Duodenal mucosa (tissue), 2 donors: ENCODE measurements around the gene TBC1D10A.

ENCODE experiments used
- H3K27ac ChIP-seq: one replicate; pipeline ENCODE4 v1.7.0; 2013; ENCODE audit warnings: low read depth, low read length
- H3K27me3 ChIP-seq, 2 donors: one replicate each; pipeline ENCODE4 v1.7.0; 2013; ENCODE audit warnings: low read length in 2 of 2, control low read depth in 1 of 2; ENCODE audit not compliant: insufficient read depth in 2 of 2, control insufficient read depth in 1 of 2
- H3K36me3 ChIP-seq, 2 donors: one replicate each; pipeline ENCODE4 v1.7.0; 2013; ENCODE audit warnings: low read length in 2 of 2, control low read depth in 1 of 2; ENCODE audit not compliant: insufficient read depth in 2 of 2, control insufficient read depth in 1 of 2
- H3K4me1 ChIP-seq, 2 donors: one replicate each; pipeline ENCODE4 v1.7.0; 2013; ENCODE audit warnings: low read length in 2 of 2, control low read depth in 1 of 2; ENCODE audit not compliant: insufficient read depth in 2 of 2, control insufficient read depth in 1 of 2
- H3K4me3 ChIP-seq, 2 donors: one replicate each; pipeline ENCODE4 v1.7.0; 2013; ENCODE audit warnings: low read length in 2 of 2, low read depth in 1 of 2
- H3K9ac ChIP-seq, 2 donors: one replicate each; pipeline ENCODE4 v1.7.0; 2013; ENCODE audit warnings: low read length in 2 of 2, low read depth in 1 of 2
- H3K9me3 ChIP-seq, 2 donors: one replicate each; pipeline ENCODE4 v1.7.0; 2013; ENCODE audit warnings: low read length in 2 of 2, control low read depth in 1 of 2; ENCODE audit not compliant: control insufficient read depth in 1 of 2

TBC1D10A gene

DNA sequence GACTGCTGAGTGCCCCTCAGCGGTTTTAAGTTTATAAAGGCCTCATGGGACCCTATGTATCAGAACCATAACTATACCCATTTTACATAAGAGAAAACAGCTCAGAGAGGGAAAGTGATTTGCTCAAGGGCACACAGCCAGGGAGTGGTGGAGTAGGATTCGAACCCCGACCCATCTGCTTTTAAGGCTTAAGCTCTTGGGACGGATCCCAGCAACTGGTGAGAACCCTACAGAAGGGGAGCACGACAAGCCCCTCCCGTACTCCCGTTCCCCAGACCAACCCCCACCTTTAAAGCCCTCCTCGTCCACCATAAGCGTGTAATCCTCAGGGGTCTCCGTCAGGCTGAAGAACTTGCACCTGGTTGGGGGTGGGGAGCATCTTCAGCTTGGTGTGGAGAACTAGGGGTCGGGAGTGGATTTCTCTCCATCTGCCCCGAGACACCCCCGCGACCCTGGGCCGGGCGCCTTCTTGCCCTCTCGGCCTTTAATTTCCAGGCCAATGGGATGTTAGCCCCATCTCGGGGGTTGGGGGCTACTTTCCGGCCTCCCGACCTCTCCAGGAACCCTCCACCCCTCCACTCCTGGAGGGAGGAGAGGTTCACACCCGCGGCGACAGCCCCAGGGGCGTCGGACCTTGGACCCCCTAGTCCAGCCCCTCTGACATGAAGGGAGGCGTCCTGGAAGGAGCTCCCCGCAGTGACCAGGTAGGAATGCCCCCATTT lies 38.2 kb downstream of the TBC1D10A start:
- H3K4me1 ChIP-seq: peaks cover 28 to 36% of the 10 kb centered on the region in 2 donors
- peak overlapping the region; percentile 82 for H3K4me3 ChIP-seq
- H3K36me3 ChIP-seq: peaks cover 6 to 21% of the 10 kb centered on the region in 2 donors

DNA sequence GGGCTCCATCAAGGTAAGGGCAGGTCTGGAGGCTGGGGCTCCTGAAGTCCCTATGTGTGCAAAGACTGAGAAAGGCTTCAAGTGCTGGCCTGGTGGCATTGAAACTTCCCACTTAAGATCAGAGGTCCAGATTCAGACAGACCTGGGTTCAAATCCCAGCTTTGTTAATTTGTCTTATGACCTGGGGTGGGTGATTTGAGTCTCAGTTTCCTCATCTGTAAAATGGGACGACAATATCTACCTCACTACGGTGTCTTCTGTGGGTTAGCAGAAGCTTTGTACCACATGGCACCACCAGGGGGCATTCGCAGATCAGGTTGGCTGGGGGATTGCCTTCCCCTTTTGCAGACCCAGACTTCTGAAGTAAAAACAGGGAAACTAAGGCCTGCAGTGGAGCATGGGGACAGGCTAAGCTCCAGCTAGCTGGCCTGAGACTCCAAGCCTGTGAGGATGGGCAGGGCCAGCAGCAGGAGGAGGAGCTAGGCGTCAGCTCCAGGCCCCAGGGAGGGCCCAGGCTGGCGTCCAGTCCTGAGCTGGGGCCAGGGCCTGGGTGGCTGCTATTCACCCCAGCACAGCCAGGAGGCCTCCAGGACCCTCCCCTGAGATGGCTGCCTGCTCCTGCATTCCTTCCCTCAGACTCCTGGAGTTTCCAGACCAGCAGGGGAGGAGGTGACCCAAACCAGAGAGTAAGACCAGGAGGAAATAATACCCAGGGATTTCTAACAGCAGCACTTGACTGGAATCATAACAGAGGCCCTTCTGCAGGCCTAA lies 38.9 kb downstream of the TBC1D10A start:
- Histone ChIP-seq H3K4me1 (peaks cover 28 to 36% of the 10 kb centered on the region in 2 donors), H3K9me3 (no peaks in the 10 kb centered on the region), H3K36me3 (peaks cover 0 to 14% of the 10 kb centered on the region in 2 donors), H3K27ac (no peak overlapping the region), H3K9ac (peak overlapping the region in 1 of 2 donors; percentile 69), H3K27me3 (no peaks in the 10 kb centered on the region), H3K4me3 (peak overlapping the region; percentile 82)

More for the DNA sequence above, 38.2 kb downstream of the TBC1D10A start:
- peak overlapping the region; percentile 71 for H3K27ac ChIP-seq
- H3K27me3 ChIP-seq: no peaks in the 10 kb centered on the region
- H3K9me3 ChIP-seq: no peaks in the 10 kb centered on the region
- peak overlapping the region; percentile 61 to 69 for H3K9ac ChIP-seq

DNA sequence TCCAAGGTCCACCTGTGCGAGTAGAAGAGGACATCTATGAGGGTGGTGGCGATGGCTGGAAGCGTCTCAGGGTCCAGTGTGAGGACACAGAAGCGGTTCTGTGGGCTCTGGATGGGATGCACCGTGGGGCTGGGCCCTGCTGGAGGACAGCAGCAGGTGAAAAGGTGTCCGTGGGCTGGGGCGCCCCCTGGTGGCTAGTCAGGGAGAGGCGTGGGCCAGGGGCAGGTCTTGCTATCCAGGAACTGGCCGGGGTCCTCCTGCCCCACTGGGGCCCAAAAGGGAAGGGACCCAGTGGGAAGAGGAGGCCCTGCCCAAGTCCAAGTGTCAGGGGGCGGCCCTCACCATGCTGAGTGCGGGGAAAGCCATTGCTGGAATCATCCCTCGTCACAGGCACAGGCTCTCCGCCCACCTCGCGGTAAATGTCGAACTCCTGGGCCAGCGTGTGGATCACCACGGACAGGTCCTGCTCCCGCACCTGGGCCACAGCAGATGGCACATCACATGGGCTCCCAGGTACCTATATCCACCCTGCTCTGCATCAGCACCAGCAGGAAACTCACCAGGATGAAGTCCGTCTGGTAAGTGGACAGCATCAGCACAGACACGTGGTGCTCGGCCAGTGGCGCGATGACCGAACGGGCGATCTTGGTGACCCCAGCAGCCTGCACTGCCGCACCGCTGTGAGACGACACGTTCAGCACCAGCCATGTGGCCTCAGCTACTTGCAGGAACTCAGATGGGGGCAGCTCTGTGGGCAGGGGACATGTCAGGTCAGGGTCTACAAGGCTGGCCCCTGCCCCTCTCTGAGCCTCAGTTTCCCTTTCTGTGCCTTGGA lies 39.7 kb downstream of the TBC1D10A start:
- H3K27me3 ChIP-seq: no peaks in the 10 kb centered on the region
- H3K4me3 ChIP-seq: no peak overlapping the region
- peak overlapping the region in 1 of 2 donors; percentile 16 for H3K9ac ChIP-seq
- H3K36me3 ChIP-seq: peaks cover 0 to 6% of the 10 kb centered on the region in 2 donors
- no peaks in the 10 kb centered on the region for H3K9me3 ChIP-seq
- H3K4me1 ChIP-seq: peaks cover 28 to 36% of the 10 kb centered on the region in 2 donors
- H3K27ac ChIP-seq: no peak overlapping the region

DNA sequence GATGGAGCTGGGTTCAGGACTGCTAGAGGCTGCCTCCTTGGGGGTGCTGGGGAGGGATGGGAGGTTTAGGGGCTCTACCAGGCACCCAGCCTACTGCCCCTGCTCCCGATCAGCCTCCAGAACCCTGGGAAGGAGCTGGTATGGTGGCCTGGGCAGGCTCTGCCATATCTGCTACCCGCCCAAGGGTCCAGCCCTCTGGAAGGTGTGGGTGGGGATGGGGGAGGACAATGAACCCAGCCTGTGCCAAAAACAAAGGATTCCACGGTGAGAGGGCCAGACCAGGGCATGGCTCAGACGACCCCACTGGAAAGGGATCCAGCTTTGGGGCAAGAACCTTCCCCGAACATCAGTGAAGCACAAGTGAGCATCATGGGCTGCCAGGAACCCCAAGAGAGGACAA lies 40.4 kb downstream of the TBC1D10A start:
- Histone ChIP-seq H3K4me3 (no peak overlapping the region), H3K9ac (no peak overlapping the region), H3K9me3 (no peaks in the 10 kb centered on the region), H3K27ac (no peak overlapping the region), H3K4me1 (peaks cover 25 to 35% of the 10 kb centered on the region in 2 donors), H3K36me3 (peaks cover 0 to 4% of the 10 kb centered on the region in 2 donors), H3K27me3 (no peaks in the 10 kb centered on the region)

DNA sequence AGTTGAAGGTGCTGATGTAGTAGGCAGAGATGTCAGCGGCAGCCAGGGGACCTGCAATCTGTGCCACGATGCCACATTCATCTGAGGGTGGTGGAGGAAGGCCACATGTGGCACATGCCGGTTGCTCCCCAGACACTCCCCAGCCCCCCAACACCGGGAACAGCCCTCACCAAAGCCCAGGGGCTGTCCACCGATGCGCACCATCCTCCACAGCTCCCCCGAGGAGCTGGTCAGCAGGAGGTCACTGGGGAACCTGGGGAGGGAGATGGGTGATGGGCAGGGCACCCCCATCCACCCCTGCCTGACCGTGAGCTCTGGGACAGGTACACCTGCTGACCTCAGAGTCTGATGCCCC lies 40.9 kb downstream of the TBC1D10A start:
- no peak overlapping the region for H3K4me3 ChIP-seq
- peaks cover 0 to 4% of the 10 kb centered on the region in 2 donors for H3K36me3 ChIP-seq
- H3K27me3 ChIP-seq: no peaks in the 10 kb centered on the region
- H3K4me1 ChIP-seq: peaks cover 20 to 30% of the 10 kb centered on the region in 2 donors
- H3K9me3 ChIP-seq: no peaks in the 10 kb centered on the region
- H3K27ac ChIP-seq: no peak overlapping the region
- no peak overlapping the region for H3K9ac ChIP-seq

DNA sequence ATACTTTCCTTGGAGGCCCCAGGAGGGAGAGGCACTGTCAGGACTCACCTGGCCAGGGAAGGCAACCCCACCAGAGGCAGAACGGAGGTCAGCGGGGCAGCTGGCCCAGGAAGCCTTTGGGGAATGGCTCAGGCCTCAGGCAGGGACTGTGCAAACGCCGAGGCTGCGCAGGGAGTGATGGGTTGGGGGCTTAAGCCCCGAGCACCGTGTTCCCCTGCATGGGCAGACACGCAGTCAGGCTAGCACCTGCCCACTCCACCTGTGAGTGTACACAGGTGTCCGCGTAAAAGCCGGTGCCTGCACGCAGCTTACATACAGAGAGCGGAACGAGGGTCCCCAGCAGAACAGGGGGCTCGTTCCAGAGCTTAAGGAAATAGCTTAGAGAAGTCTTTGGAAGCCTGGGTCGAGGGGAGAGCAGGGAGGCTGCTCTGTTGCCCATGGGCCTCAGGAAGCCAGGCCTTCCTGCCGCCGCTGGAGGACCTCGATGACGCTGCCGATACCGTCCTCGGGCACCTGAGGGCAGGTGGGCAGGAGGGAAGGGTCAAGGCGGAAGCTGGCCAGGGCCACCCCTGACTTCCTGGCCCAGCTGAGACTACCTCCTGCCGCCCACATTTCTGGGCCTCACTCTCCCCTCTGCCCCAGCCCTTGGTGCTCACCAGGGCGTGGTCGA lies 41.4 kb downstream of the TBC1D10A start:
- peaks cover 15 to 25% of the 10 kb centered on the region in 2 donors for H3K4me1 ChIP-seq
- no peaks in the 10 kb centered on the region for H3K9me3 ChIP-seq
- H3K4me3 ChIP-seq: no peak overlapping the region
- peaks cover 0 to 4% of the 10 kb centered on the region in 2 donors for H3K36me3 ChIP-seq
- H3K27ac ChIP-seq: no peak overlapping the region
- H3K9ac ChIP-seq: no peak overlapping the region
- H3K27me3 ChIP-seq: no peaks in the 10 kb centered on the region

DNA sequence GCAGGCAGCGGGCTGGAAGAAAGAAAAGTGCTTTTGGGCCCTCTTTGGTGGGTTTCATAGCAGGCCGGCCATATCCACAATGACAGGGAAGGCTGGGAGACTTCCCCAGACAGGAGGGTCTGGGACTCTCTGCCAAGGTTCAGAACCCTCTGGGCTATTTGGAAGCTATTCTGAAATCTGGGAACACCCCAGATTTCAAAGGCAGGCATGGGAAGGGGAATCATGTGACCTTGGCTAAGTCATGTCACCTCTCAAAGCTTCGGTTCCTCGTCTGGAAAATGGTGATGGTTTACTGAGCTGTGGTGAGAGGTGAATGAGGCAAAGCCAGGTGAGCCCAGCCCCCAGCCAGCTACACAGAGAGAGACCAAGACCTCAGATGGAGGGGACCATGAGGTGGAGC lies 42.1 kb downstream of the TBC1D10A start:
- H3K9me3 ChIP-seq: no peaks in the 10 kb centered on the region
- H3K36me3 ChIP-seq: peaks cover 0 to 4% of the 10 kb centered on the region in 2 donors
- peaks cover 10 to 19% of the 10 kb centered on the region in 2 donors for H3K4me1 ChIP-seq
- no peak overlapping the region for H3K27ac ChIP-seq
- no peak overlapping the region for H3K4me3 ChIP-seq
- no peaks in the 10 kb centered on the region for H3K27me3 ChIP-seq
- H3K9ac ChIP-seq: no peak overlapping the region

DNA sequence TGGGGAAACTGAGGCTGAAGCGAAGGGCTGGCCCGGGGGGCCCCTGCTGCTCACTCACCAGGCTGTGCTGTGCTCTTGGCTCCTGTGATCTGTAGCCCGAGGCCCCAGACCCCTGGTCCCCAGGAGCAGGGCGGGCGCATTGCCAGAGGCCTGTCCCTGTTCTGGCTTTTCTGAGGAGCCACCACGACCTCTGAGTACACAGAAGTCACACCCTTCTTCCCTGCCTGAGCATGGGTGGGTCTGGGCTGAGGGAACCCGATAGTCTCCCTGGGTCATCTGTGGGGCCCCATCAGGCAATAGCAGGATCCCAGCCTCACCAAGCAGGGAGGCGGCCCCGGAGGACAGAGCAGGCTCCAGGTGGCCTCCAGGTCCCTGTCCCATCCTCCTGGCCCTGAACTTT lies 42.6 kb downstream of the TBC1D10A start:
- H3K9ac ChIP-seq: no peak overlapping the region
- H3K4me1 ChIP-seq: peaks cover 10 to 20% of the 10 kb centered on the region in 2 donors
- no peak overlapping the region for H3K4me3 ChIP-seq
- no peaks in the 10 kb centered on the region for H3K27me3 ChIP-seq
- H3K36me3 ChIP-seq: peaks cover 0 to 4% of the 10 kb centered on the region in 2 donors
- no peaks in the 10 kb centered on the region for H3K9me3 ChIP-seq
- no peak overlapping the region for H3K27ac ChIP-seq

DNA sequence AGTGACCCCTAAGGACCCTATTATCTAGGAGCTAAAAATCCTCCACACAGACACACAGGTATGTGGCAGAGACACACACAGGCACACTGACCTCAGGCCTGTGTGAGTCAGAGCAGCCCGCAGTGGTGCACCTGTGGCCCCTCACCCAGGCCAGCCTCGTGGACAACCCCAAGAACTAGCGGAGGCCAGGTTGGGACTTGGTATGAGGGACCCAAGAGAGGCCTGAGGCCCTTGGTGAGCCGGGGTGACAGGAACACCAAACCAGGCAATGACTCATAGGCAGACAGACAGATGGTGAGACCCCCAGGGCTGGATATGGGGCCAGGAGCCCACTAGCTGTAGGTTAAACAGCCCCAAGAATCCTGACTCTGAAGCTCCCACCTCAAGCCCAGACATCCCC lies 43.4 kb downstream of the TBC1D10A start:
- peaks cover 13 to 20% of the 10 kb centered on the region in 2 donors for H3K4me1 ChIP-seq
- H3K4me3 ChIP-seq: no peak overlapping the region
- no peaks in the 10 kb centered on the region for H3K27me3 ChIP-seq
- H3K9me3 ChIP-seq: no peaks in the 10 kb centered on the region
- H3K9ac ChIP-seq: no peak overlapping the region
- H3K27ac ChIP-seq: no peak overlapping the region
- H3K36me3 ChIP-seq: peaks cover 0 to 4% of the 10 kb centered on the region in 2 donors
